Activated gamma-delta T cell treated with anti-CD3 and anti-CD28 coated beads, Interleukin-2, amount 50 U/mL, for 16 hours (primary cell): ENCODE results near the gene PRKG1.
"Not testable (repeated sequence)": the region's sequence is repeated elsewhere in the genome, so short reads cannot be mapped to it uniquely, and the experiment has no call there.

Experiments
- DNase-seq: peaks from one replicate; pipeline ENCODE4 v3.0.0-alpha.2; 2020; ENCODE audit warnings: low read depth

The PRKG1 gene

DNA sequence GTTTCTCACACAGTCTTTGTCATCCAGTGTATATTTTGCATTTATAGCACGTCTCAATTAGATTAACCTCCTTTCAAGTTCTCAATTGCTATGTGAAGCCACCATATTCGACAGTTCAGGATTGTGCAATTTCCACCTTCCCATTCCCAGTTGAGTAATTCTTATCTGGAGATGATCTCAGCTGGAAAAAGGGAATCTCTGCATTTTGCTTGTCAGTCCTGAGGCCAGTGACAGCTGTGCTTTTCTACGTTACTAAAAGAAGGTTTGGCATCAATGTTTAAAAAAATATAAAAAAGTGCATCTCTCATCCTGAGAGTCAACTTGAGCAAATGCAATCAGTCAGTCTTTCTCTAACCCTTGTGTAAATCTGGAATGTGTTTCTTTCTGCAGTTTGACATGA lies 247.7 kb downstream of the PRKG1 start:
- no peak for DNase-seq

DNA sequence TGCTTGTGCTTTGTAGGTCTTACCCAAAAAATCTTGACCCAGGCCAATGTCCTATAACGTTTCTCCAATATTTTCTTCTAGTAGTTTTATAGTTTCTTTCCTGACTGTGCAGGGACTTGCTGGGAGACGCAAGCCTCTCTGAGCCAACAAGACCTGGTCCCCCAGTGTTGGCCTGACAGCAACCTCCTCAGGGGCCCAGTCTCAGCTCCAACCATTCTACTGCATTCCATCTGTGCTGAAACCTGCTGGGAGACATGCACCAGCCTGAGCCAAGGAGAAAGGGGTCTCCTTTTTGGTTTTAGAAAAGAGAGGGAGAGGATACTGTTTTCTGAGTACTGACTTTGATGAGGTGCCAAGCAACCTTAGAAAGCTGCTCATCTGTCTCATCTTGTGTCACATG lies 251.4 kb downstream of the PRKG1 start:
- no peak for DNase-seq

GRCh38 chr10:51326174-51326573 lies 251.9 kb downstream of the PRKG1 start:
- DNase-seq: no peak

DNA sequence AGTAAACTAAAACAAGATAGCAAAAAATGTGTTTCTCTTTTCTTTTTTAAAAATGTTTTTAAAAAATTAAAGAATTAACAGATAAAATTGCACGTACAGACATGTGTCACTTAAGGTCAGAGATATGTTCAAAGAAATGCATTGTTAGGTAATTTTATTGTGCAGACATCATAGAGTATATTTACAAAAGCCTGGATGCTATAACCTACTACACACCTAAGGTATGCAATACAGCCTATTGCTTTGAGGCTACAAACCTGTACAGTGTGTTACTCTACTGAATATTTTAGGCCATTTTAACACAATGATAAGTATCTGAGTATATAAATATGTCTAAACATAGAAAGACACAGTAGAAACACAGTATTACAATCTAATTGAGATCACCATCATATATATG lies 253.1 kb downstream of the PRKG1 start:
- DNase-seq: no peak

GRCh38 chr10:51340366-51340765 lies 266.1 kb downstream of the PRKG1 start:
- no peak for DNase-seq

GRCh38 chr10:51340845-51341610 lies 266.7 kb downstream of the PRKG1 start:
- no peak for DNase-seq

DNA sequence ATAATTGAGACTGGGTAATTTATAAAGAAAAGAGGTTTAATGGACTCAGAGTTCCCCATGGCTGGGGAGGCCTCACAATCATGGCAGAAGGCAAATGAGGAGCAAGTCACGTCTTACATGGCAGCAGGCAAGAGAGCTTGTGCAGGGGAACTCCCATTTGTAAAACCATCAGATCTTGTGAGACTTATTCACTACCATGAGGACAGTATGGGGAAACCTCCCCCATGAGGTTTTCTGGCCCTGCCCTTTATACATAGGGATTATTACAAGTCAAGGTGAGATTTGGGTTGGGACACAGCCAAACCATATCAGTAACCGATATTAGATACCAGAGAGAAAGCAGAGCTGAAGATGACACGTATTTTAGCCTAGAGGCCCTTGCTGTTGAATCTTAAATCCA lies 267.5 kb downstream of the PRKG1 start:
- DNase-seq: not testable (repeated sequence)

- DNase-seq: no peak
Observed at GRCh38 chr10:51342381-51342780, 268.1 kb downstream of the PRKG1 start.

DNA sequence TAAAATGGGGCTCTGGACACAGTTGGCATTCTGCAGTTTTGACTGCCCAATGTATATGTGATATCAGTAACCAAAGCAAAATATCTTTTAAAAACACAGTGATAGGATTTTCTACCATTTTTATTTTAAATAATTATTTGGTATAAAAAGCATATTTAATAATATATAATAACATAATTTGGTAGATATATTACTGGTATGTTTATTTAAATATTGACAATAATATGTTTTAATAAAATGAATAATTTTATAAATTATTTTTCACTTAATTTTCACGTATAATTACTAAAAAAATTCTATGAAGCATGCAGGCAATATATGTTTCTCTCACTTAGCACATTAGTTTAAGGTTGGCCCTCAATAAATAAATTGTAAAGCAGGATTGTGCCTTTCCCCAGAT lies 269.1 kb downstream of the PRKG1 start:
- DNase-seq: no peak

GRCh38 chr10:51344371-51344770 lies 270.1 kb downstream of the PRKG1 start:
- no peak for DNase-seq

DNA sequence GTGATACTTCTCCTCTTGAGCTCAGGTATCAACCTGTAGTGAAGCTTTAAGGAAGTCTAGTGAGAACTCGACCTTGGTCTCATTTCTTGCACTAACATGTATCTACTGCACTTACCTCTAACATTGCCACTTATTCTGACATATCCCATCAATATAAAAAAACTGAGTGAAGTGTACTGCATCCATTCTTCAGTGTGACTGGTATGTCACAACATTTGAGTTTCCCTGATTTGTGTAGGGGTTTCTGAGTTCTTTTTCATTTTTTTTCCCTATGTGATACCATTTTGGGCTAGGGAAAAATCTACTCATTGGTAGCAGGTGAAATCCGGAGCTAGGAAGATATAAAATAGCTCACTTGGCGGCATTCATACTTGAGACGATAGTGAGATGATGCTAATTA lies 274.3 kb downstream of the PRKG1 start:
- no peak for DNase-seq

DNA sequence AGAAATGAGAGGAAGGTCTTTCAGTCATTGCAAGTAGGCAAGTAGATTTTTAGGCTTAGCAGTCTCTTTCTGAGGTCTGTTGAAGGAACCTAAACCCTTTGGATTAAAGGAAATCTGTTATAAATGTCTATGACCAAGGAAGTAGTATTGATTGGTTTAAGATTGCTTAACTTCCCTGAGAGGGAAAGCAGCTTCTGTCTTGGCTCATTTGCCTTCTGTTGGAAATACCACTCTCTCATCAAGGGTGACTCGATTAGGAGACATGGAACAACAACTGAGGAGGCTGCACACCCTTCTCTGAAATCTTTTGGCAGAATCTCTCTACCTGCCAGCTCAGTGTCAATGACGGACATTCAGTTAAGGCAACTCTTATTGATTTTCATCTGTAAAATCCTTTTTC lies 282.9 kb downstream of the PRKG1 start:
- no peak for DNase-seq

DNA sequence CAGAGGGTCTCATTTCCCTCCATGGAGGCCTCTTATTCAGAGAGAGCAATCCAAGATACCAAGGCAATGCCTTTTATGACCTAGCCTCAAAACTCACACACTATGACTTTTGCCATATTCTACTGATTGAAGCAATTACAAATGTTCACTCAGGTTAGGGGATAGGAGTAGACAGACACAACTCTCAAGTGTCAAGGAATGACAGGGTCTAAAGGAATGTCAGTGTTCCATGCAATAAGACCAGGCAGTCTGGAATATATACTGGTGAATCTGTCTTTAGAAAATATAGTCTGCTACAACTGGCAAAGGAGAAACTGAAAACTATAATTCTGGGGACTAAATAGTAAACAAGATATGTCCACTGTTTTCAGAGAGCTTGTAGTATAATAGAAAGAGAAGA lies 283.9 kb downstream of the PRKG1 start:
- DNase-seq: no peak

GRCh38 chr10:51363415-51363814 lies 289.1 kb downstream of the PRKG1 start:
- no peak for DNase-seq

- no peak for DNase-seq
Observed at GRCh38 chr10:51364674-51365073, 290.4 kb downstream of the PRKG1 start.

DNA sequence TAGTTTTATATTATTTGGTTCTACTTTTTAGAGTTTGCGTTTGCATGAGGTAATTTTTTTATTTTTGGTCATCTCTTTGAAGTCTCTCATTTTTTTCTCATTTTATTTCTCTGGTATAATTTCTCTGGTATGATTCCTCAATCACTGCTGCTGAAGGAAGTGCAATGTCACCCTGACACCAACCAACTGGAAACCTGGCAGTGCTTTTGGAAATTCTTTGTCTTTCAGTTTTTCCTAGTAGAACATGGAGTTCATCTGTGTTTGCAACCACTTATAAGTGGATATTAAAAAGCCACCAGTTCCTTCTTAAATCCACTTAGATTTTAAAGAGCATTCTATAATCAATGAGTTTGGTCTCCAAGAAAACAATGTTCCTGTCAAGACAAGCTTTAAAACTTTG lies 291.8 kb downstream of the PRKG1 start:
- no peak for DNase-seq

GRCh38 chr10:51367127-51367526 lies 292.8 kb downstream of the PRKG1 start:
- DNase-seq: no peak

GRCh38 chr10:51367694-51368093 lies 293.4 kb downstream of the PRKG1 start:
- no peak for DNase-seq

DNA sequence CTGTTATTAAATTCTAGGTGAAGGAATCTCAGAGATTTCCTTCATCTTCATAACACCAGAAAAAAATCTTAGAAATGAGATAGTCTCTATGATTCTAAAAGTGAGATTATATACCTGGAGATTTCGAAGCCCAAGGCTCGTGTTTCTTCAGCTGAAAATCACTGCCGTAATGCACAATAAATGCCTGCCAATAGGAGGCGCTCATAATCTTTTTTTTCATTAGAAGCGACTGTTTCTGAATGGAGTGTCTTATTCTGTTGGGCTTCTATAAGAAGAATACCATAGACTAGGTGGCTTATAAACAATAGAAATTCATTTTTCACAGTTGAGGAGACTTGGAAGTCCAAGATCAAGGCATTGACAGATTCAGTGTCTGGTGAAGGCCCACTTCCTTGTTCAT lies 294.7 kb downstream of the PRKG1 start:
- no peak for DNase-seq

- no peak for DNase-seq
Observed at GRCh38 chr10:51369903-51370302, 295.6 kb downstream of the PRKG1 start.

GRCh38 chr10:51371743-51372142 lies 297.5 kb downstream of the PRKG1 start:
- no peak for DNase-seq

- DNase-seq: no peak
Observed at GRCh38 chr10:51375790-51376189, 301.5 kb downstream of the PRKG1 start.

DNA sequence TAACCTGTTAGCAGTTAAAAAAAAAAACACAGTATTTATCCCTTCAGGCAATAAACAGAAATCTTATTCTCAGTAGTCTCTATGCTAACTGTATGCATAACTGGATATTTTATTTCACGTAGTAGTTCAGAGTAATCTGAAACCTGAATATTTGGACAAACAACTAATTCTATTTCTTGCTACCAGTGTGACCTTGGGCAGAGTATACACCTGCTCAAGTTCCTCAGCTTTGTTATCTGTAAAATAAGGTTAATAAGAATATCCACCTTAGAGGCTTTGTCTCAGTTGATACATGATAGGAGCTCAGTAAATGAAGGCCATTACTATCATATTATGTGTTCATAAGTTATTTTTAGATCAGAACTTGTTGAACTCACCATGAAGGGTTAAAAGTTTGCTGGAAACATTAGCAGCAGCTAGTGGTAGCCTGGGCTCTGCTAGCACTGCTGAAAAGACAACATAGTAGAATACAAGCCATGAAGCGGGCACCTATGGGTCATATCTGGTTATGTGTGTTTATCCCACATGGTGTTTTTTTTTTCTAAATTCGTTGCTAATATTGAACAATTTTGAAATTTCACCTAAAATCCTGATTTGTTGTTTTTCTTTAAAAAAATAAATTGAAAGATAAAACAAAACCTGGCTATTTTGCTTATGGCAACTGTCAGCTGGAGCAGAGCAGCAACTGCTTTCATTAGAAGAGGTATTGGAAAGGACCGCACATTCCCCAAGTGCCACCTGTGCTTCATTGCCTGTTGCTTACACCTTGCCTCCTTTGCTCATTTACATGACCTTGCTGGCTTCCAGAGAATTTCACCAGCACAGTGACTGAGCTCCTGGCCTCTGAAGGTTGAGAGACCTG lies 303.0 kb downstream of the PRKG1 start:
- DNase-seq: no peak
